Measurements from ENCODE around the gene FXYD4.

DNA sequence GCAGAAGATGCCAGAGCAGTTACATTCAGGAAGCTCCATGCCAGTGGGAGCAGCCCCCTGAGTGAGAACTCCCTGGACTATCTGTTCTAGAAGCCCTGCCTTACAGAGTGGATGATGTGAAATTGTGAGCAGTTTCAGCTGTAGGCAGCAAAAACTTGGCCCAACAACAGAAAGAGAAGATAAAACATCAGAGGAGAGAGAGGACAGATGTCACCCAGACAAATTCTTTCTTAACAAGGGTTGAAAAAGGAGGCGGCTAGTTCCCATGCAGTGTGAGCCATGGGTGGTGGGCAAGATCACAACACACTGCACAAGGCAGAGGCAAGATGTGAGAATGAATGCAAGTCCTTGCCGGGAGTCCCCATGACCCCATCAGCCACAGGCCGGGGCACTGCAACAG, 46.6 kb upstream of the FXYD4 start:
- TF ChIP-seq, protein P1, sequence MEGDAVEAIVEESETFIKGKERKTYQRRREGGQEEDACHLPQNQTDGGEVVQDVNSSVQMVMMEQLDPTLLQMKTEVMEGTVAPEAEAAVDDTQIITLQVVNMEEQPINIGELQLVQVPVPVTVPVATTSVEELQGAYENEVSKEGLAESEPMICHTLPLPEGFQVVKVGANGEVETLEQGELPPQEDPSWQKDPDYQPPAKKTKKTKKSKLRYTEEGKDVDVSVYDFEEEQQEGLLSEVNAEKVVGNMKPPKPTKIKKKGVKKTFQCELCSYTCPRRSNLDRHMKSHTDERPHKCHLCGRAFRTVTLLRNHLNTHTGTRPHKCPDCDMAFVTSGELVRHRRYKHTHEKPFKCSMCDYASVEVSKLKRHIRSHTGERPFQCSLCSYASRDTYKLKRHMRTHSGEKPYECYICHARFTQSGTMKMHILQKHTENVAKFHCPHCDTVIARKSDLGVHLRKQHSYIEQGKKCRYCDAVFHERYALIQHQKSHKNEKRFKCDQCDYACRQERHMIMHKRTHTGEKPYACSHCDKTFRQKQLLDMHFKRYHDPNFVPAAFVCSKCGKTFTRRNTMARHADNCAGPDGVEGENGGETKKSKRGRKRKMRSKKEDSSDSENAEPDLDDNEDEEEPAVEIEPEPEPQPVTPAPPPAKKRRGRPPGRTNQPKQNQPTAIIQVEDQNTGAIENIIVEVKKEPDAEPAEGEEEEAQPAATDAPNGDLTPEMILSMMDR (IDR thresholded peaks at IDR 0.05; ENCODE audit: poor library complexity), result no peak
- no peak for TF ChIP-seq EZH2 (IDR thresholded peaks at IDR 0.05; ENCODE audit: borderline replicate concordance)

Data from hepatocyte (in vitro differentiated cells).